ENCODE data around the gene SPRYD7.

Gene SPRYD7

DNA sequence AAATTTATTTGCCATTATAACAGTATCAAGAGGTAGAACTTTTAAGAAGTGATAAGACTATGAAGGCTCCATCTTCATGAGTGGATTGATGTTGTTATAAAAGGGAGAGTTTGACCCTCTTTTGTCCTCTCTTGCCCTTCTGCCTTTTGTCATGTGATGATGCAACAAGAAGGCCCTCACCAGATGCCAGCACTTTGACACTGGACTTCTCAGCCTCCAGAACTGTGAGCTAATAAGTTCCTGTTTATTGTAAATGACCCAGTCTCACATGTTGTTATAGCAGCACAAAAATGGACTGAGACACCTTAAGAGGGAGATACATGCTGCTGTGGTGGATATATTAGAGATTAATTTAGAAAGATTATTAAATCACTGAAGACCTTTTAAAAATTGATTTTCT is 71.6 kb downstream of the SPRYD7 start:
- H3K27ac ChIP-seq (ENCODE audit: insufficient read depth, low read depth, low read length, poor library complexity, severe bottlenecking), result no peak overlapping the region
- H3K27me3 ChIP-seq (ENCODE audit: control insufficient read depth, insufficient read depth, low read length, poor library complexity, severe bottlenecking), result no peaks in the 10 kb centered on the region

More for the DNA sequence above, 71.6 kb downstream of the SPRYD7 start:
- H3K4me3 ChIP-seq (ENCODE audit: insufficient read depth, low read depth, low read length), result no peak overlapping the region
- H3K36me3 ChIP-seq (ENCODE audit: control insufficient read depth, insufficient read depth, low read length), result no peaks in the 10 kb centered on the region
- no peaks in the 10 kb centered on the region for H3K4me1 ChIP-seq (ENCODE audit: control insufficient read depth, insufficient read depth, low read length)
- H3K9me3 ChIP-seq (ENCODE audit: control insufficient read depth, low read length), result no peaks in the 10 kb centered on the region
